HG03558 (cell line): ENCODE results near the gene EZH1.
"Not testable (repeated sequence)": the region's sequence is repeated elsewhere in the genome, so short reads cannot be mapped to it uniquely, and the experiment has no call there.

ENCODE experiments used
- ATAC-seq: cut with Tn5 transposase; IDR thresholded peaks from one replicate; pipeline ENCODE4 v1.9.1; 2021; ENCODE audit warnings: moderate number of reproducible peaks; ENCODE audit not compliant: unreplicated experiment; ENCODE audit errors: extremely low read depth

Gene EZH1

GRCh38 chr17:42673266-42673884 is 71.5 kb downstream of the EZH1 start:
- ATAC-seq, result no peak

GRCh38 chr17:42672038-42672437 is 72.8 kb downstream of the EZH1 start:
- ATAC-seq, result no peak

DNA sequence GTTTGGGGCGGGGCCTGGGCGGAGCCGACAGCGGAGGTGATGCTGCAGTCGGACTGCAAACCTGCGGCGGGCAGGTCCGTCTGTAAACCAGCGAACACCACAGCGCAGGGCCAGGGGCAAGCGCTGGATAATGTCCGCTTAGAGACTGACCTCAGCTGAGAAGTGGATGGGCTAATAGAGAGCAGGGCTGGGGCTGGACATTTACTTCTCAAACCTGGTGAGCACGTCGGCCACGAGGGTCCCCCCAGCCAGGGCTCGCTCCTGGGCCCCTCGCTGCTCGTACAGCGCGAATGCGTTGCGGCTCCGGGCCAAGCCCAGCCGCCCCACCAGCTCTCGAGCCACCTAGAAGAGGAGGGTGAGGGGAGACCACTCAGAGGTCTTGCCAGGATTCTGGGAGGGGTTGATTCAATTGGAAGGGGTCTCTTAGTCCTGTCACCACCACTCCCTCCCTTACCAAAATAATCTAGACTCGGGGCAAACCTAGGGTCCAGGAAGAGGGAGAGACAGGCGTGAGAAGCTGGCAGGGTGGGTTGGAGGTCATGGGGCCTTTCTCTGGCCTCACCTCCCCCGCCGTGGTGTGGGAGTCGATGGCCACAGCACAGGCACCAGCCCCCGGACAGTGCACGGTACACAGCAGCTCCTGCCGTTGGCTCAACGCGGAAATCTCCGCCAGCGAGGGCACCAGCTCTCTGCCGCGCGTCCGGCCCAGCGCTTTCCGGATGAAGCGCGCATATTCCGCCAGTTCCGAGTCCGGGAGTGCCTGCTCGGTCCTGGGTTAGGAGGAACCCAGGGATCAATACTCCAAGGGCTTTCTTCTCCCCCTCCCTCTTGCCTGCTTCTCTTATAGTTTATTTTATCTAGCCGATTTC is 73.8 kb downstream of the EZH1 start:
- ATAC-seq, result no peak

DNA sequence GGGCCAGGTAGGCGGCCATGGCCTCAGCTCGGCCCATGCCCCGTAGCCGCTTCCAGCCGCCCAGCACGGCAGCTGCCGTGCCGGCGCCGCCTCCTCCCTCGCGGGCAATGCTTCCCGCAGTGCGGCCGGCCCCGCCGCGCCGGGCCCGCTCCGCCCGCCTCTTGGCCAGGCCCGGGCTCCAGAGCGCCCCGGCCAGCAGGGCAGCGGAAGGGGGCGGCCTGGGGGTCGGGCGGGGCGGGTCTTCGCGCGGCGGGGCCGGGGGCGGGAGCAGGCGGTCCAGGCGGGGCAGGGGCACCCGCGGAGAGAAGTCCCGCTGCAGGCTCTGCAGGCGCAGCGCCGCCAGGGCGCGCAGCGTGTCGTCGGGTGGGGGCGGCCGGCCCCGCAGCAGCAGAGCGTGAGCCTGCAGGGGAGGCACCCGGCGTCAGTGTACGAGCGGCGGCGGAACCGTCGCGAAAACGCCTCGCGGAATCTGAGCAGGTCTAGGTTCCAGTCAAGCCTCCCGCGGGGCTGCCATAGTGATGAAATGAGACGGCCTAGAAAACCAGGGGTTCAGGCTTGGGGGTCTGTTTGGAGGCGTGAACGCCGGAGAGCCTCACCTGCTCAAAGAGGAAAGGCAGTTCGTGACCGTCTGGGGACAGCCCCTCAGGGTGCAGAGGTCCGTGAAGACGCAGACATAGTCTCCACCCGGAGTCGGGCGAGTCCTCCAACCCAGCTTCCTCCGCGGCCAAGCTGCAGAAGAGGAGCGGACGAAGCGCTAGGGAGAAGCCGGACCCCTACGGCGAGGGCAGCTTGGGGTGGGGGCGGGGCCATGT is 74.7 kb downstream of the EZH1 start:
- ATAC-seq, result no peak

GRCh38 chr17:42669705-42669976 is 75.2 kb downstream of the EZH1 start:
- no peak for ATAC-seq

GRCh38 chr17:42667088-42667951 is 77.5 kb downstream of the EZH1 start:
- no peak for ATAC-seq

GRCh38 chr17:42666126-42666525 is 78.7 kb downstream of the EZH1 start:
- not testable (repeated sequence) for ATAC-seq

DNA sequence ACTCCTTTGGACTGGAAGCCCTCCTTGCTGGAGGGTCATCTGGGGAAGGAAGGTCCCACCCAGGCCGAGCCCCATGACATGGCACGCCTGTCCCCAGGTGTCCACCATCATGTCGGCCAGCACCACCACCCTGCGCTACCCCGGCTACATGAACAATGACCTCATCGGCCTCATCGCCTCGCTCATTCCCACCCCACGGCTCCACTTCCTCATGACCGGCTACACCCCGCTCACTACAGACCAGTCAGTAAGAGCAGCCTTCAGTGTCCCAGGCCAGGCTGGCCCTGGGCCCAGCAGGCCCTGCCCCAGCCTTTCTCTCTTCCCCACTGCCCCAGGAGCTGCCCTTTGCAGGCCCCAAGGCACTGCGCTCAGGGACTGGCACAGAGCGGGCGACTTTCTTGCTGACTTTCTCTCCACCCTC is 79.2 kb downstream of the EZH1 start:
- no peak for ATAC-seq

DNA sequence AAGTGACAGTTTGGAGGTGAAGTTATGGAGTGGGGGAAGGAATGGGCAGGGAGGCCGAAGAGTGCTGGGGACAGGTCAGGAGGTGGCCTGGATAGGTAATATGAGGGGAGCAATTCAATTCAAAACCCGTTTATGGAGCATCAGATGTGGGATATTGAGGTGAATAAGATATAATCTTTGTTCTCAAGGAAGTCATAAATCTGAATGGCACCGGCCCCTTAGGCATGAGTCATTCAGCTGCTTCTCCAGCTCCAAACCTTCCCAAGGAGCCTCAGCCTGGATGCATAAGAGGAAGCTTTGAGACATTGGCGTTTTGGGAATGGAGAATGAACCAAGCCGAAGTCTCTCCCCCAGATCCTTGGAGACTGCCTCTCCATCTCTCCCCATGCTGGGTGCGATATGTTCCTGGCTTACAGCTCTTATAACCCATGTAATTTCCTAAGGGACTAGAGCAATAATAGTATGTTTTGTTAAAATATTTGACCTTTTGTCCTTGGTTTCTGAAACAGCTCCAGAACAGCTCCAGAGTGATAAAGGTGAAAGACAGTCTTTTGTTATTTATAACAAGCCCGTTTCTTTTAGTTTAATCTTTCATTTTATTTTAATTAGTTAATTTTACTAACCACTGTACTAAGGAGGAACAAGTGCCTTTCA is 84.0 kb downstream of the EZH1 start:
- no peak for ATAC-seq

GRCh38 chr17:42659932-42660274 is 84.9 kb downstream of the EZH1 start:
- ATAC-seq, result not testable (repeated sequence)

- ATAC-seq, result no peak
These were observed 85.5 kb downstream of the EZH1 start, which contains the start of gene TUBG2 for GRCh38 chr17:42659079-42659931. TSS of gene TUBG2 (plus strand) at chr17:42659284. CDS start at chr17:42659504, 220 bp downstream.

DNA sequence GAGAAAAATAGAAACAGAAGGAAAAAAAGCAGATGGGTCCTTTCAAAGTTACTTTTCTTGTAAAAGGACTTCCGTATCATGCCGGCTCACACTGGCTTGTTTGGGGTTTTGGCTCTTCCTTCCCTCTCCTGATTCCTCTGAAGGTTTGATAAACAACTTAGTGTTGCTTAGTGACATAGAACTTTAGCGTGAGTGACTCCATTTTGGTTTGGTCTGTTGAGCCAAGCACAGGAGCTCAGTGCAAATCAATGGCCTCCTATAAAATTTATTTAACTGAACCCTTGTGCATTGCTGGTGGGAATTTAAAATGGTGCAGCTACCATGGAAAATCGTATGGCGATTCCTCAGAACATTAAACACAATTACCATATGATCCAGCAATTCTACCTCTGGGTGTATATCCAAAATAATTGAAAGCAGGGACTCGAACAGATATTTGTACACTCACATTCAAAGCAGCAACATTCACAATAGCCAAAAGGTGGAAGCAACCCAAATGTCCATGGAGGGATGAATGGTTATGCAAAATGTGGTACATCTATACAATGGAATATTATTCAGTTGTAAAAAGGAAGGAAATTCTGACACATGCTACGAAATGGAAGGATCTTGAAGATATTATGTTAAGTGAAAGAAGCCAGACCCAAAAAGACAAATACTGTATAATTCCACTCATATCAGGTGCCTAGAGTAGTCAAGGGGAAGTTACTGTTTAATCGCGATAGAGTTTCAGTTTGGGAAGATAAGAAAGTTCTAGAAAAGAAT is 86.8 kb downstream of the EZH1 start:
- ATAC-seq, result no peak

GRCh38 chr17:42655528-42655927 is 89.3 kb downstream of the EZH1 start:
- ATAC-seq, result no peak

- no peak for ATAC-seq
These were observed 91.4 kb downstream of the EZH1 start for GRCh38 chr17:42653179-42654124.

DNA sequence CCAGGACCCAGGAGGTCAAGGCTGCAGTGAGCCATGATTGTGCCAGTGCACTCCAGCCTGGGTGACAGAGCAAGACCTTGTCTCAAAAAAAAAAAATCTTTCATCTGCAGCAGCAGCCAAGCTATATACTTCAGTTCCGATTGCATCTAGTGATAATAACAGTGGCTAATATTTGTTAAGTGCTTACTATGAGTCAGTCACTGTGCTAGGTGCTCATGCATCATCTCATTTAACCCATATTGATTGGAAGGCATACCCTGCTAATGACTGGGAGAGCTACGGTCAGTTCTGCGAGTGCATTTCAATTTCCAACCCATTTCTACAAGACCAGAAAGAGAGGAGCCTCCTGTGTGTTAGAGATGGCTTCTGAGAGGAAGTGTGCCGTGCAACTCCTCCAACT is 93.4 kb downstream of the EZH1 start:
- ATAC-seq, result no peak
